Cerebellar cortex (tissue), 1 donor: ENCODE data around the gene NCBP3.

Experiments used
- DNase-seq: peaks from one replicate; pipeline ENCODE4 v3.0.0-alpha.2; 2015; ENCODE audit warnings: low spot score

The NCBP3 gene

DNA sequence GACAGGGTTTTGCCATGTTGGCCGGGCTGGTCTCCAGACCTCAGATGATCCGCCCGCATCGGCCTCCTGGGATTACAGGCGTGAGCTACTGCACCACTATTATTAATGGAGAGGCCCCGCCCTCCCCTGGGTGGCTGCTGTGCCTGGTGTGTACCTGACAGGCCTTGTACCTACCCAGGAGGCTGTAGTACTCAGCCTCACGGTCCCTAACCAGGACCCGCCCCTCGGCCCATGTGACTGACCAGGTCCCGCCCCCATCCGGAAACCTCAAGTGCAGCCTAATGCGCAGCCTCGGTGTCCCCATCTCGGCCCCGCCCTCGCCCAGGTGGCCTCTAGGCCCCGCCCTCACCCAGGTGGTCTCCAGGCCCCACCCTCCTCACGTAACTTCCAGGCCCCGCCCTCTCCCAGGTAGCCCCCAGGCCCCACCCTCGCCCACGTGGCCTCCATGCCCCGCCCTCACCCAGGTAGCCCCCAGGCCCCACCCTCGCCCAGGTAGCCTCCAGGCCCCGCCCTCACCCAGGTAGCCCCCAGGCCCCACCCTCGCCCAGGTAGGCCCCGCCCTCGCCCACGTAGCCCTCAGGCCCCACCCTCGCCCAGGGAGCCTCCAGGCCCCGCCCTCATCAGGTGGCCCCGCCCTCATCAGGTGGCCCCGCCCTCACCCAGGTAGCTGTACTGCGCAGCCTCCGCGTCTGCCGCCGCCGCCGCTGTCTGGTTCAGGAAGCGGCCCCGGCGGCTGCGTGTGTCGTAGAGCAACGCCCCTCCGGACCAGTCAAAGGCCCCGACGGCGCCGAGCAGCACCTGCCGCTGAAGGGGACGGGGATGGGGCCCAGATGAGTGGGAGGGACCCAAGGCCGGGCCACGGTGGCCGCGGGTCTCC lies 91.3 kb downstream of the NCBP3 start:
- no peak for DNase-seq

DNA sequence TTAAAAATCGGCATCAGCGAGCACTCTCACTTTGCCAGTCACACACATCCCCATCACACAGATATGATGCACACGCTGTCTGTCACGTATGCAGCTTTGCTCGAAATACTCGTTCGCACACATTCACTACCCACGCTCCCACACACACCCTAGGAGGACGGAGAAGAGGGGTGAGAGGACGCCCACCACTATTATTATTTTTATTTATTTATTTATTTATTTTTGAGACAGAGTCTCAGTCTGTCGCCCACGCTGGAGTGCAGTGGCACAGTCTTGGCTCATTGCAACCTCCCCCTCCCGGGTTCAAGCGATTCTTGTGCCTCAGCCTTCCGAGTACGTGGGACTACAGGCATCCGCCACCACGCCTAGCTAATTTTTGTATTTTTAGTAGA lies 92.0 kb downstream of the NCBP3 start:
- DNase-seq, result no peak

DNA sequence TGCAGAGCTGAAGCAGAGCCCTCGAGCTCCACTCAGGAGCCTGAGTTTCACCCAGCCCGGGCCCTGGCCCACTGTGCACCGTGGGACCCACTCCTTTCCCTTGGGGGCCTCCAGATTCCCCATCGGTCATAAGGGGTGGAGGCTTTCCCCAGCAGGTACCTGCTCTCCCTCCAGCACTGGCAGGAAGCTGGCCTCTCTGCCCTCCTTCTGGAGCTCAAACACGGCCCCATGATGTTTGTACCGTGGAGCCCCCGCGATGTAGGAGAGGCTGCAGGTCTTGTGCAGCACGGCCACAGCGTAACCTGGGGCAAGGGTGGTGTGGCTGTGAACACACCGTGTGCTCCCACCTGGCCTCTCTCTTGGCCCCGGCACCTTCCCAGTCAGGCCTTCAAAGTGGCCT lies 92.4 kb downstream of the NCBP3 start:
- DNase-seq, result no peak
